OCI-LY3 (cell line): ENCODE measurements around the gene CARD16.

ENCODE experiments used
- EZH2phosphoT487 ChIP-seq: fragments of 200-600 bp; shearing (Covaris generic); IDR thresholded peaks from 2 replicates; pipeline ENCODE4 v1.6.1; 2018; ENCODE audit warnings: antibody characterized with exemption, mixed run types, low read depth
- TF ChIP-seq, protein P1 (sequence below): fragments of 200-600, 300-600 bp; sonication (generic); IDR thresholded peaks from 2 replicates; pipeline ENCODE4 v1.5.1; 2014; ENCODE audit warnings: antibody characterized with exemption, low read length, low read depth

DNA sequence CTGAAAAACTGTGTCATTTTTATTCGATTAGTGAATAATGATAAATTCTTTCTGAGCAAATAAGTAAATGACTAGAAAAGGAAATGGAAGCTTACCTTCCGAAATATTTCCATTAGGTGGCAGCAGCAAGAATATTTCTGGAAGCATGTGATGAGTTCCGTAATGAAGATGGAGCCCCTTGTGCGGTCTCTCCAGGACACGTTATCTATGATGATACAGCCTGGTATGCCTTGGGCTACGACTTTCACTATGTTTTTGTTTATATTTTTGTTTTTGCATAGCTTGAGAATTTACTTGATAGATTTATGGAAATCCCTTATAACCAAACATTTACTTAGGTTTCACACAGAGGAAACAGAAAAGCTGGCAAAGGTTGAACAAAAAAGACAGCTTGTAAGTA, 47.8 kb downstream of the CARD16 start:
- TF ChIP-seq, protein P1, sequence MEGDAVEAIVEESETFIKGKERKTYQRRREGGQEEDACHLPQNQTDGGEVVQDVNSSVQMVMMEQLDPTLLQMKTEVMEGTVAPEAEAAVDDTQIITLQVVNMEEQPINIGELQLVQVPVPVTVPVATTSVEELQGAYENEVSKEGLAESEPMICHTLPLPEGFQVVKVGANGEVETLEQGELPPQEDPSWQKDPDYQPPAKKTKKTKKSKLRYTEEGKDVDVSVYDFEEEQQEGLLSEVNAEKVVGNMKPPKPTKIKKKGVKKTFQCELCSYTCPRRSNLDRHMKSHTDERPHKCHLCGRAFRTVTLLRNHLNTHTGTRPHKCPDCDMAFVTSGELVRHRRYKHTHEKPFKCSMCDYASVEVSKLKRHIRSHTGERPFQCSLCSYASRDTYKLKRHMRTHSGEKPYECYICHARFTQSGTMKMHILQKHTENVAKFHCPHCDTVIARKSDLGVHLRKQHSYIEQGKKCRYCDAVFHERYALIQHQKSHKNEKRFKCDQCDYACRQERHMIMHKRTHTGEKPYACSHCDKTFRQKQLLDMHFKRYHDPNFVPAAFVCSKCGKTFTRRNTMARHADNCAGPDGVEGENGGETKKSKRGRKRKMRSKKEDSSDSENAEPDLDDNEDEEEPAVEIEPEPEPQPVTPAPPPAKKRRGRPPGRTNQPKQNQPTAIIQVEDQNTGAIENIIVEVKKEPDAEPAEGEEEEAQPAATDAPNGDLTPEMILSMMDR = peak; percentile 7; the same call in 1 of the 2 replicates
- TF ChIP-seq EZH2phosphoT487 = no peak
